Fibroblast of skin of right biceps (primary cell): ENCODE results near the gene HIVEP2.
A peak's percentile ranks its signal among the peaks of the same experiment; 100 is the strongest.

Experiments
- DNase-seq: peaks from one replicate; pipeline ENCODE4 v3.0.0-alpha.2; 2013

HIVEP2 gene

DNA sequence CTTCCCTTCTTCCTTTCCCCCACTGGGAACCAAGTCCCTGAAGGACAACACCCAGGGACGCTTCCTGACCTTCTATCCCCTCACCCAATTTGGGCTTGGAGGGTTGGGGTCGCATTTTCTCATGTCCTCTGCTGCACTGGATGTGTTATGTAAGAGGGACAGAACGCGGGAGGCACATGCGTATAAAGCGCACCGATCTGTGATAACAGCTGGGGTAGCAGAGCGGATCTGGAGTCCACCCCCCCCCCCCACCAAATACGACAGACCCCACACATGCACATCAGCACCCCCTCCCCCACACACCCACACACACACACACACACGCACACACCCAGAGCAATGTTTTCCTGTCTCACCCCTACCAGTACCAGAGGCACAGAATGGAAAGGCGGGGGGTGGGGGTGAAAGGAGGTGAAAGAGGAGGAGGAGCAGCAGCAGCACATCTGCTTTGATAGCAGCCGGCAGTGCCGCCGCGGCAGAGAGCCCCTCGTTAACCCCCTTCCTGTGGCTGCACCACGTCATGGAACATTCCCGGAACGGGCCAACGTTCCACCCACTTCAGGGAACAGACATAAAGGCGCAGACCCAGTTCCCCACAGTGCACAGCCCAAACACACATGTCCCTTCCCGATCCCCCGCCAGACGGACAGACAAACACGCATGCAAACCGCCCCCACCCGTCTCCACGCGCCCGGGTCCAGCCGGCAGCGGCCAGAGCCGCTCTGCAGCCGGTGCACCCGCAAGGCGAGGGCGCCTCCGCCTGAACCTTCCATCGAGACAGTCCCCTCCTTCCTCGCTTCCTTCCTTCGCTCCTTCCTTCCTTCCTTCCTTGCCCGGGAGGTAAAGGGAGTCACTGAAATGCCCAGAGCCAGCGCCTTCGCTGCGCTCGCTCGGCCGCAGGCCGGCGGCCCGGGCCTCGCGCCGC, 590 bp downstream of the HIVEP2 start:
- peak; percentile 93 for DNase-seq

DNA sequence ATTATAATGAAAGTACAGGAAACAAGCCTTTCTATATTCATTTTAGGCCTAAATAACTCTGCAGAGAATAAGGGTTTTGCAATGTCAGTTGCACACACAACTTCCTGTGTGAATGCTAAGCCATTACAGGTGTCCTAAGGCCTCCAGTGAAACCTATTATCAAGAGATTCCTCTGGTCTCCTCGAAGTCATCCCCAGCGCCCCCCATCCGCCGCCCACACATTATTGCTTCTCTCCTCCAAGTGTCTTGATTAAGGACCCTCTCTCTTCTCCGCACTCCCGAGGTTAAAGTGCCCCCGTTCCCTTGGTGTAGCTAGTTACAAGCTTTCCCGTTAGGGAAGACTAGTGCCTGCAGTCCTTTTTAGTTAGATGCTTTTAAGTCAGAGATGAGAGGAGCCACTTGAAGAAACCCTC, 1.3 kb downstream of the HIVEP2 start:
- peak; percentile 20 for DNase-seq

DNA sequence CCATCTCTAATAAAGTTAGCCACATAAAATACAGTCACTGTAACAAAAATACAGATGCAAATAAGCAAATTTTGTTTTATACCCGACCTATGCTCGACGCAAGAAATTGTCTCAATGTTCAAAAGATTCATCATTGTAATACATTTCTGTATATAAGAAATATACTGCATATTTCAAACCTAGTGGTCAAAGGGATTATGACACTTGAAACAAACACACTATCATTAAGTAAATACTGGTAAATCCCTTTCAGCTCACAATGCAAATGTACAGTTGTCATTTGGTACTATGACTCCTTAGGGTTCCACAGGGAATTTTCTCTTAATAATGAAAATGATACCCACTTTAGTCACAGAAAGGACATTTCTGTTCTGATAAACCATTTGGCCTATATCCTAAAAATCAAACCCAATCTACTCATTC, 2.2 kb downstream of the HIVEP2 start:
- peak; percentile 47 for DNase-seq

GRCh38 chr6:142942238-142942637, 2.7 kb downstream of the HIVEP2 start:
- no peak for DNase-seq

DNA sequence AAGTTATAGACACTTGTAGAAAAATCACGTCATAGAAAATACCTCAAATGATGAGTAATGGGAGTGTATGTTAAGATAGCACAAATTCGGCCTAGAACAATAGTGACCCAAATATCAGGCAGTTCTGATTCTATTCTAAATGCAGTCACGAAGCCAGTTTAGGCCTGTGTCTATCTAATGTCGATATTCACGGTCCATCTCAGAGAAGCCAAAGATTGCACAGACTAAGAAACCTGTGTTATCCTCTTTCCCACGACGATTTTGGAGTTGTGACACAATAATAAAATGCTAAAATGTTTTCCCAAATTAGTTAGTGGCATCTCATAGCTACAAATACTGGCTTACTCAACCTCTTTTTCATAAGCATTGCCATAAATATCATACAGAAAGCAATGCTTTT, 4.0 kb downstream of the HIVEP2 start:
- DNase-seq: no peak

DNA sequence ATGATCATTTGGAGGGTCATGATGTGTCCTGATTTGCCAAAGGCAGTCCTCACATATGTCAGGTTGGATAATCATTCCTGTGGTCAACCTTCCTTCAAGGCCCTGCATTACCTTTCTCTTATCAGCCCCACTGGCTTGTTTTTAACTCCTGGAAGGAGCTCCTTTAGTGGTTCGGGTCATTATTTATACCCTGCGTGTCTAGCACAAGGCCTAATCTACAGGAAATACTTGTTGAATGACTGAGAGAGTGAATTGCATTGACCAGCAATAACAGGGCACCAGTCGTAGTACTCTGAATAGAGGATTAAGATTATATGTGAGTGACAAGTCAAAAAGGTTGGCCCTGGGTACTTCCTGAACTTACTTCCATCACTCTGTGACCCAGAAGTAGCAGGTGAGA, 4.5 kb downstream of the HIVEP2 start:
- DNase-seq: peak; percentile 35

DNA sequence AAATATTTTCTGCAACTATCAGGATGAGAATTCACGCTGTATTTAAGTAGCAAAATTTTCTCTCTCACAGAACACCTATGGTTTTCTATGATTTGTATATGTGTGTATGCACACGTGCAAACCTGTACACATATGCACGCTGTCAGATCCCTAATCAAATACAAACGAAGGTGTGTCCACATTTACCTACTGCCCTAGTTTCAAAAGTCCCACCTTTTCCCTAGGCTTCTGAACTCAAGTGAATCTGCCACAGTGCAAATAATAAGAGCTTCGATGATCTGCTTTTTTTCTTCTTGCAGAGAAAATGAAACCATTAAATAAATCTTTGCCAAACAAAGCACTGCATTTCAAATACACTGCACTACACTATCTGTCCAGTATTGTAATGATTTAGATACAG, 6.5 kb downstream of the HIVEP2 start:
- no peak for DNase-seq

- no peak for DNase-seq
Measured at GRCh38 chr6:142937986-142938385, 7.0 kb downstream of the HIVEP2 start.

DNA sequence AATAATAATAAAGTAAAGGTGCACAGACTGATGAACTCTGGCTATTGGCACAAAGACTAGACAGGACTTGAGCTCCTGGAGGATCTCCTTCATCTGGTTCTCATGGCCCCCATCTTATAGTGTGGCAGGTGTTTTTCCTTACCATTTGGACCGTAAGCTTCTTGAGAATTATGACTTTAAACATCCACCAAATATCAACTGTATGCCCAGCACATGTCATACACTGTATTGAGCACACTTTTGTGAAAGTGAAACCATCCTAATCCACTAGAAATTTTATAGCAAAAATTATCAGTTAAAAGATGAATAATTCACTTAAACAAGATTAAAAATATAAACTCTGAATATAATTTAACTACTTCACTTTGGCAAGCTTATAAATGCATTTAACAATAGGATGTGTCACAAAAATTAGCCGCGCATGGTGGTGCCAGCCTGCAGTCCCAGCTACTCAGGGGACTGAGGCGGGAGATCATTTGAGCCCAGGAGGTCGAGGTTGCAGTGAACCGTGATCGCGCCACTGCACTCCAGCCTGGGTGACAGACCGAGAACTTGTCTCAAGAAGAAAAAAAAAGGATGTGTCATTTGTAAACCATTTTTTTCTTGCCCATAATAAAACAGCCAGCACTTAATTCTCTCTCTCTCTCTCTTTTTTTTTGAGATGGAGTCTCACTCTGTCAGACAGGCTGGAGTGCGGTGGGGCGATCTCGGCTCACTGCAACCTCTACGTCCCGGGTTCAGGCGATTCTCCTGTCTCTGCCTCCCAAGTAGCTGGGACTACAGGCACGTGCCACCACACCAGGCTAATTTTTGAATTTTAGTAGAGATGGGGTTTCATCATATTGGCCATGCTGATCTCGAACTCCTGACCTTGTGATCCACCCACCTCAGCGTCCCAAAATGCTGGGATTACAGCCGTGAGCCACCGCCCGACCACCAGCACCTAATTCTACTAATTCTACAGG, 9.1 kb downstream of the HIVEP2 start:
- no peak for DNase-seq

DNA sequence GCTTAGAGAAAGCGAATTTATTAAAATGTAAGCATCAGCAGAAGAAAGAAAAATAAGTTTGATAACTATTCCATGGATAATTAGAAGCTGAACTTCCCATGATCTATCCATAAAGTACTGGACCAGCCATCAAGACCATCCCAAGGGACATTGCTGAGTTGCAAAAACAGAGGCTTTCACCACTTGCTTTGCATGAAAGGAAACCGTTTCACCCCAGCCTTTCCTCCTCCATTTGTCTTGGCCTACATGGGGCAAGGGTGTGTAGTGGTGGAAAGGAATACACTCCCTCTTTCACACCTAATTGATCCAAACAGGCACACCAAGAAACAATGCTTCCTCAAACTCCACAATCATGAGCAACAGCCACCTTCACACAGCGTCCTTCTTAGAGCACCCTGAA, 10.4 kb downstream of the HIVEP2 start:
- no peak for DNase-seq

DNA sequence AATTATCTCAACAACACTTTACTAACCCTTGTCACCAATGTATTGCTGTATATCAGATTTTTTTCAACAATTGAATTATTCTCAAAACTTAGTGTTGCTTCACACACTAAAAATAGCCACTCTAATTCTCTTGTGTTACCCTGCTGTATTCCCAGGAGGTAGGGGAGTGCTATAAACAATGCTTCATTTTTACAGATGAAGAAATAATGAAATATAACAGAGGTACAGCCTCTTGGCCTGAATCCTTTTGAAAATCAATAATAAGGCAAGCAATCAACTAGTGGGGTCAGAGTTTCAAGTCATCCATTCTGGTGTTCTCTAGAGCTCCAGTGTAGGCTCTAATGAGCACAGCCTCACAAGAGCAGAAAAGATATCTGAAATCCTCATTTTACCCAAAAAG, 10.9 kb downstream of the HIVEP2 start:
- DNase-seq: no peak

GRCh38 chr6:142933701-142934100, 11.3 kb downstream of the HIVEP2 start:
- DNase-seq: no peak

GRCh38 chr6:142932889-142933288, 12.1 kb downstream of the HIVEP2 start:
- DNase-seq: no peak

DNA sequence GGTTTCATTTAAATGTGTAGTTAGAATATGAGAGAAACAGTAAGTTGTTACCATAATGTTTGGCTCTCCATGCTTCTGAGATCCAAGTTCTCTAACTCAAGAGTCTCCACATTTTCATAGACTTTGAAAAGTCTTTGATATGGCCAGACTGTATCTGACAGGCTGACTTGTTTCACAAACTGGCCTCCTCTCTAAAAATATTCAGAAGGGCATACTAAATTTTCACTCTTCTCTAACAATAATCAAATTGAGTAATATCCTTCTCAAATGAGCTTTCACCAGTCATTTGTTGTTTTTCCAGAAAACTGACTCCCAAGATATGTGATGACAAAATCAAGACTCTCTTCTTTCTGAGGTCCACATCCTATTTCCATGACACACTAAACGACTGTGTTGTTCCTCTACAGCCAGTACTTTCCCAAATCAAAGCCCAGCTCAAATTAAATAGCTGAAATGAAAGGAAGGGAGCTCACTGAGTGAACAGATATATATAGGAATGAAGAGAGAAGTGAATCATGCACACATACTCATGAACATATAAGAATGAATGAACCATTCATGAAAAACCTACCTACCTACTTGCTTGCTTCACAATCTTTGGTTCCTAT, 15.1 kb downstream of the HIVEP2 start:
- DNase-seq: peak; percentile 76

- no peak for DNase-seq
Measured at GRCh38 chr6:142927904-142928303, 17.1 kb downstream of the HIVEP2 start.

GRCh38 chr6:142927271-142927580, 17.8 kb downstream of the HIVEP2 start:
- DNase-seq: no peak

DNA sequence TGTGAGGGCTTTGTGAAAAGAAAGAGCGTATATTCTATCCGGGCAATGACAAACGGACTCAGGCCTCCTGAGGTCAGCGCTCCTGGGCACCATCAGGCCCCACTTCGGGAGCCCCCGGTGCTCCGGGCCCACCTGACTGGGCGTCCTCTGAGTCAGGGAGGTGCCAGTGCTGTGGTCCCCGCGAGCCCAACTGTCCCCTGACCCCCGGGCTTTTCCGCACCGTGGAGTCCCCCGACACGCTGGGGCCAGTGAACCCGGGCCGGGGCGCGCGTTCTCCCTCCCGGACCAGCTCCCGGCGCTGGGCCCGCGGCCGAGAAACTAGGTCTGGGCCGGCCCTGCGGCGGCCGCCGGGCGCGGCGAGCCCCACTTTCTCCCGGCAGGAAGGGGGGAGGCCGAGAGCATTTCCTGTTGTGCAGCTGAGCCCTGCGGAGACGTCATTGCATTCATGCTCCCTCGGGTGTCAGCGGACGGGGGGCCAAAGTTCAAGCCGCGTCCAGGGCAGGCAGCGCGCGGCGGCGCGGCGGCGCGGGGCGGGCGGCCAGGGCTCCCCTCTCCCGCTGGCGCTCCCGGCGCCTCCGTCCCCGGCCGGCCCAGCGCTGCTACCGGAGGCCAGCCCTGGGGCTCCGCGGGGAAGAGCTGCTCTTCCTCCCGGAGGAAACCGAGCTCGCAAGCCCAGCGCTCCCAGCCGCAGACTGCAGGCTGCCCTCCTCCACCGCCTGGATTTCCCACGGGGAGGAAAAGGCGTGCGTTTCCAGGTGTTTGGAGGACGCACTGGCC, 18.3 kb downstream of the HIVEP2 start:
- DNase-seq: peak; percentile 83

- DNase-seq: no peak
Measured at GRCh38 chr6:142926177-142926493, 18.8 kb downstream of the HIVEP2 start.

GRCh38 chr6:142925575-142926110, 19.3 kb downstream of the HIVEP2 start:
- DNase-seq: peak; percentile 69

DNA sequence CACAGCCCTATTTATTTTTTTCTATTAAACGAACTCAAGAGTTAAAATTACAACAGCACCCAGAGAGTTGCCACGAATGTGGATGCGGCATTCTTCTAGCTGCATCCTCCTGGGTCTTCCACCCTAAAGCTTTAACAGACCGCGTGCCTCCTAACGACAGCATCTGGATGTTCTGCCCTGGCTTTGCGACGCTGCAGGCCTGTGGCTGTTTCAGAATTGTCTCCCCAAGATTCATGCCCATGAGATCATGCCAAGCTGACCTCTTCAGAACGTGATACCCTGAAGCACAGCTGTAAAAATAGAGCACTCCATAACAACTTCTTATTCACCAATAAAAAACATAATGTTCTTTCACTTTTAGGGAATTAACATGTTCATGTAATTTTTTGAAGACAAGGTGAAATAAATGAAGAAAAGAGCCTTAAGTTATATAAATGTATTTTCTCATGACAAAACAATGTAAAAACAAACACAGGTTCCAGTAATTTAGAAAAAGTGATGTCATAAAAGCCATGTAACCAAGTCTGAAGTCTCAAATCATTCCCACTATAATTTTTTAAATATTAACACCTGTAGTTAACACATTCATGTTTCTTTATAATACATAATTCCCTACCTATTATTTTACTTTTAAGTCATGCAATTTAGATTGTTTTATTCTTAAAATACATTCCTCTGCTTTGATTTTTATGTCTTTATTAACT, 26.5 kb downstream of the HIVEP2 start:
- no peak for DNase-seq

DNA sequence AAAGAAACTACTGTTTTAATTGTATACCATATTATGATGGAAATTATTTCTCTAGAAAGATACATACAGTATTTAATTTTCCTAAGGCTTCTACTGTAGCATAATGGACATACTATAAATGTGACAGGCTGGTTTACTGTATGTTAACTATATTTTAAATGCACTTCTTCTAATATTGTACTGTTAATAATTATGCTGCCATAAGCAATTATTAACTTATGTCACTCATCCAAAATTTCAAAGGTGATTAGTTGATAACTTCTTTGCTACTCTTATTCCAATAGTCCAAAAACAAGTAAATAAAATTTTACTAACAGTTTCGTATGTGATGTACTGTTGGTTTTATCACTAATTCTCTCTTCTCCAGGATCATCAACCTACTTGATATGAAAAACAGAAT, 28.1 kb downstream of the HIVEP2 start:
- no peak for DNase-seq
